Calu3 (cell line): ENCODE results near the gene UBR7. TPM values are rescaled to one million over a fixed set of nuclear protein-coding genes. Genes with fewer than 3 reads are reported as not detected.

Experiments used
- BruUV-seq: library from RNA; stranded (reverse); fragments of 400-500 nt; replicated peaks from 2 replicates; lab custom pipeline; 2021; lab: Mats Ljungman, UMichigan
- CTCF ChIA-PET: fragments of 300-600 bp; sonication (Branson Sonifier 250); formaldehyde crosslinking; loops from one replicate; lab custom pipeline; 2022; ENCODE audit warnings: antibody characterized with exemption; lab: Charles Lee
- DNase-seq: peaks from one replicate; pipeline ENCODE4 v3.0.0; 2022
- H3K27ac Mint-ChIP-seq: one replicate; pipeline ENCODE4 v1.8.0; 2022; ENCODE audit warnings: mixed read lengths; ENCODE audit not compliant: unreplicated experiment
- H3K27me3 Mint-ChIP-seq: one replicate; pipeline ENCODE4 v1.8.0; 2022; ENCODE audit warnings: mixed read lengths; ENCODE audit not compliant: unreplicated experiment
- H3K36me3 Mint-ChIP-seq: one replicate; pipeline ENCODE4 v1.8.0; 2022; ENCODE audit warnings: mild to moderate bottlenecking, moderate library complexity, mixed read lengths; ENCODE audit not compliant: insufficient read depth, unreplicated experiment
- H3K4me1 Mint-ChIP-seq: one replicate; pipeline ENCODE4 v1.8.0; 2022; ENCODE audit warnings: mild to moderate bottlenecking, low read depth, mixed read lengths; ENCODE audit not compliant: unreplicated experiment
- H3K4me3 Mint-ChIP-seq: one replicate; pipeline ENCODE4 v1.8.0; 2022; ENCODE audit warnings: mild to moderate bottlenecking, low read depth, moderate library complexity, mixed read lengths; ENCODE audit not compliant: unreplicated experiment
- H3K9me3 Mint-ChIP-seq: one replicate; pipeline ENCODE4 v1.8.0; 2022; ENCODE audit warnings: low read depth, mixed read lengths; ENCODE audit not compliant: unreplicated experiment
- intact Hi-C: fragments of 100-400 bp; cut with micrococcal nuclease; formaldehyde crosslinking; loops from one replicate; pipeline ENCODE4 v1.10.0; 2022; ENCODE audit not compliant: unreplicated experiment
- total RNA-seq: library from RNA; stranded (reverse); gene quantifications from 2 replicates; pipeline ENCODE4 v1.2.3, GENCODE V29; 2022
- TF ChIP-seq, protein P1 (sequence below): fragments of 200-600 bp; IDR thresholded peaks from one replicate; pipeline ENCODE4 v1.8.0; 2022; ENCODE audit warnings: antibody characterized with exemption; ENCODE audit not compliant: unreplicated experiment

Gene UBR7
- total RNA-seq, 1 experiment from 2014 or later: 20.3 TPM

GRCh38 chr14:93220509-93220908 lies 13.5 kb downstream of the UBR7 start:
- Mint-ChIP-seq H3K27ac (no peak overlapping the region), H3K4me1 (no peaks in the 10 kb centered on the region), H3K9me3 (no peaks in the 10 kb centered on the region), H3K27me3 (no peaks in the 10 kb centered on the region), H3K4me3 (no peak overlapping the region), H3K36me3 (peaks cover 12% of the 10 kb centered on the region)
- CTCF ChIA-PET: interaction anchor here (0.7 kb wide), 2 partner anchors 47 to 68 kb away, joined by 3 to 4 read pairs; no protein-coding TSS in a partner anchor
- no peak for DNase-seq
- no TSS peak for BruUV-seq
- TF ChIP-seq, protein P1, sequence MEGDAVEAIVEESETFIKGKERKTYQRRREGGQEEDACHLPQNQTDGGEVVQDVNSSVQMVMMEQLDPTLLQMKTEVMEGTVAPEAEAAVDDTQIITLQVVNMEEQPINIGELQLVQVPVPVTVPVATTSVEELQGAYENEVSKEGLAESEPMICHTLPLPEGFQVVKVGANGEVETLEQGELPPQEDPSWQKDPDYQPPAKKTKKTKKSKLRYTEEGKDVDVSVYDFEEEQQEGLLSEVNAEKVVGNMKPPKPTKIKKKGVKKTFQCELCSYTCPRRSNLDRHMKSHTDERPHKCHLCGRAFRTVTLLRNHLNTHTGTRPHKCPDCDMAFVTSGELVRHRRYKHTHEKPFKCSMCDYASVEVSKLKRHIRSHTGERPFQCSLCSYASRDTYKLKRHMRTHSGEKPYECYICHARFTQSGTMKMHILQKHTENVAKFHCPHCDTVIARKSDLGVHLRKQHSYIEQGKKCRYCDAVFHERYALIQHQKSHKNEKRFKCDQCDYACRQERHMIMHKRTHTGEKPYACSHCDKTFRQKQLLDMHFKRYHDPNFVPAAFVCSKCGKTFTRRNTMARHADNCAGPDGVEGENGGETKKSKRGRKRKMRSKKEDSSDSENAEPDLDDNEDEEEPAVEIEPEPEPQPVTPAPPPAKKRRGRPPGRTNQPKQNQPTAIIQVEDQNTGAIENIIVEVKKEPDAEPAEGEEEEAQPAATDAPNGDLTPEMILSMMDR: no peak
- intact Hi-C loops: no loop called here

DNA sequence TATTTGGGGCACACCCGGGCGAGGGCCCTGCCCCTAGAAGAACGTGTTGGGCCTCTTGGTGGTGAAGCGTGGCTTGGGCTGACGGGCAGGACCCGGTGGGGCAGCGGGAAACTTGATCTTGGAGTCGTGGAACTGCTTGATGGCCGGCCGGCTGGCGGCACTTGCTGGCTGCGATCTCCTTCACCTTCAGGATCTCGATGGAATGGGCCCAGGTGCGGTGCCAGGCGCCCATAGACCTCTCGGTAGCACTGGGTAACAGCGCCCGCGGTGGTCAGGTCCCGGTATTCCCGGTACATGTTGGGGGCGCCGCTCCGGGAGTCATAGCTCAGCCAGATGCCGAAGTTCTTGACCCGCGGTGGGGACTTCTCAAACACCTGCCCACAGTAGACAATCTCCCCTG lies 16.5 kb downstream of the UBR7 start:
- Mint-ChIP-seq H3K4me3 (no peak overlapping the region), H3K27ac (no peak overlapping the region), H3K27me3 (no peaks in the 10 kb centered on the region), H3K9me3 (no peaks in the 10 kb centered on the region), H3K36me3 (peaks cover 20% of the 10 kb centered on the region), H3K4me1 (no peaks in the 10 kb centered on the region)
- BruUV-seq: no TSS peak
- CTCF ChIA-PET: no interaction called here
- no peak for DNase-seq
- TF ChIP-seq, protein P1: no peak
- intact Hi-C loops: no loop called here

DNA sequence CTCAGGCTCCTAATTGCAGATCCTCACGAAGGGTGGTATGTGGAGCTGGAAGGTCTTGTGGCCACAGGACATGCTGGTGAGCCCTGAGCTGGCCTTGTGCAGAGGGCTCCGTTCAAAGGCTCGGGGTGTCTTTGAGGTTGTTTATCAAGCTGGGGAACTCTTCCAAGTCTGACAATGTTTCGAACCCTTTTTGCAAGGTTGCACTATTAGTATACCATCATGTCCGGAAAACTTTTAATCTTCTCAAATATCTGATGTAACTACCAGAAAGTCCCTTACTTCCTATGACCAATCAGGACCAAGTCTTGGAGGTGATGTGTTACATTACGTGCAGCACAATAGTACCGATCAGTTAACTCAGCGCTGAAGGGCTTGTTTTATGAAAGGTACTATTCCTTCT lies 21.5 kb downstream of the UBR7 start:
- BruUV-seq: TSS peak; percentile 26
- Mint-ChIP-seq H3K36me3 (peaks cover 18% of the 10 kb centered on the region), H3K4me1 (peaks cover 14% of the 10 kb centered on the region), H3K27ac (no peak overlapping the region), H3K4me3 (no peak overlapping the region), H3K27me3 (no peaks in the 10 kb centered on the region), H3K9me3 (no peaks in the 10 kb centered on the region)
- no peak for DNase-seq
- intact Hi-C loops: no loop called here
- CTCF ChIA-PET: interaction anchor here (0.6 kb wide), 1 partner anchor 26 kb away, joined by 7 read pairs; no protein-coding TSS in a partner anchor
- TF ChIP-seq, protein P1: no peak

DNA sequence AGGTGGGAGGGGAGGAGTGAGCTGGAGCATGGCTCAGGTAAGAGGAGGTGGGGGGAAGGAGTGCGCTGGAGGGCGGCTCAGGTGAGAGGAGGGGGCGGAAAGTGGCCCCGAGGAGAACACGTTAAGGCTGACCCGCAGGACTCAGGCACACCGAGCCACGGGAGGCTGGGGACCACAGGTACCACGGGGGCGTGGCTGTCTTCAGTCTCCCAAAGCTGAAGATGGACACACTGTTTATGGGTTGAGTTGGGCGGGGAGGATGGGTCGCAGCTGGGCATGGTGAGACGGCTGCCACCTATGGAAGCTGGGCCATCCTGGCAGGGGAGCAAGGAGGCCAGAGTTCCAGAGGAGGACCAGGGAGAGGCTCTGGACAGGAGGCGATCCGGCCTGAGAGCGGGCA lies 23.5 kb downstream of the UBR7 start:
- TF ChIP-seq, protein P1: no peak
- BruUV-seq: no TSS peak
- Mint-ChIP-seq H3K36me3 (peaks cover 18% of the 10 kb centered on the region), H3K9me3 (no peaks in the 10 kb centered on the region), H3K4me1 (peaks cover 21% of the 10 kb centered on the region), H3K27ac (peak overlapping the region; percentile 37), H3K27me3 (no peaks in the 10 kb centered on the region), H3K4me3 (peak overlapping the region; percentile 82)
- no peak for DNase-seq
- intact Hi-C loops: loop anchor here (10.0 kb wide), 1 partner anchor 244 kb away; no protein-coding TSS in a partner anchor
- CTCF ChIA-PET: interaction anchor here (1.8 kb wide), 1 partner anchor 23 kb away, joined by 4 read pairs; the partner anchor contains the start of genes GON7 and UBR7
